Measurements from ENCODE around the gene PSMD13. TPM values are rescaled to one million over a fixed set of nuclear protein-coding genes. Genes with fewer than 3 reads are reported as not detected.
"Not testable (repeated sequence)": the region's sequence is repeated elsewhere in the genome, so short reads cannot be mapped to it uniquely, and the experiment has no call there.

PSMD13 gene
- total and polyA plus RNA-seq, 2 experiments from 2014 or later = 98.4 to 175 TPM

DNA sequence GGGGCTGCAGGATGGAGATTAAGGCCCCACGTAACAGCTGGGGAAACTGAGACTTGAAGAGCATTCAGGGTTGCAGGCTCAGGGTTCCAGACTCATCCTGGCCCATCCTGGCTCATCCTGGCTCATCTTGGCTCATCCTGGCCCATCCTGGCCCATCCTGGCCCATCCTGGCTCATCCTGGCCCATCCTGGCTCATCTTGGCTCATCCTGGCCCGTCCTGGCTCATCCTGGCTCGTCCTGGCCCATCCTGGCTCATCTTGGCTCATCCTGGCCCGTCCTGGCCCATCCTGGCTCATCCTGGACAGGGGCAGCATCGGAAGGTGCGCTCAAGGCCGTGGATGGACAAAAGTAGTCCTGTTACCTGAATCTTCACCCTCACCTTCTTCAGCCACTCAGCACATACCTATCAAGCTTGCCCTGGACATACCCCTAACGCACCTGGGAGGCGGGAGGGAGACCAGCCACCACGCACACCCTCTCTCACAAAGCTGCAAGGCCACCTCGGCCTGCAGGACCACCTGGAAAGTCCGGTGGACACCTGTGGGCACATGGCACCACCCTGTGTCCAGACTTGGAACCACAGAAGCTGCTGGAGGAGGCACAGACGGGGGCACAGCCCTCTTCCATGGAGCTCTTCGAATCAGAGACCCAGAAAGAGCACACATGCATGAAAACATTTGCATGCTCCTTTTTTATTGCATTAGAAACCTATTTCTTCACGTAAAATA, 21.2 kb downstream of the PSMD13 start:
- no peak overlapping the region for H3K4me3 ChIP-seq
- TF ChIP-seq, protein P1, sequence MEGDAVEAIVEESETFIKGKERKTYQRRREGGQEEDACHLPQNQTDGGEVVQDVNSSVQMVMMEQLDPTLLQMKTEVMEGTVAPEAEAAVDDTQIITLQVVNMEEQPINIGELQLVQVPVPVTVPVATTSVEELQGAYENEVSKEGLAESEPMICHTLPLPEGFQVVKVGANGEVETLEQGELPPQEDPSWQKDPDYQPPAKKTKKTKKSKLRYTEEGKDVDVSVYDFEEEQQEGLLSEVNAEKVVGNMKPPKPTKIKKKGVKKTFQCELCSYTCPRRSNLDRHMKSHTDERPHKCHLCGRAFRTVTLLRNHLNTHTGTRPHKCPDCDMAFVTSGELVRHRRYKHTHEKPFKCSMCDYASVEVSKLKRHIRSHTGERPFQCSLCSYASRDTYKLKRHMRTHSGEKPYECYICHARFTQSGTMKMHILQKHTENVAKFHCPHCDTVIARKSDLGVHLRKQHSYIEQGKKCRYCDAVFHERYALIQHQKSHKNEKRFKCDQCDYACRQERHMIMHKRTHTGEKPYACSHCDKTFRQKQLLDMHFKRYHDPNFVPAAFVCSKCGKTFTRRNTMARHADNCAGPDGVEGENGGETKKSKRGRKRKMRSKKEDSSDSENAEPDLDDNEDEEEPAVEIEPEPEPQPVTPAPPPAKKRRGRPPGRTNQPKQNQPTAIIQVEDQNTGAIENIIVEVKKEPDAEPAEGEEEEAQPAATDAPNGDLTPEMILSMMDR (IDR thresholded peaks at IDR 0.05; ENCODE audit: low read depth, low read length) = peak; percentile 16
- peaks cover 2% of the 10 kb centered on the region for H3K36me3 ChIP-seq
- DNase-seq (ENCODE audit: low read depth in 1 of 2, low spot score in 1 of 2) = no peak
- H3K27ac ChIP-seq = no peak overlapping the region
- no peaks in the 10 kb centered on the region for H3K27me3 ChIP-seq
- H3K4me1 ChIP-seq (ENCODE audit: low read depth) = peaks cover 5% of the 10 kb centered on the region
- no peaks in the 10 kb centered on the region for H3K9me3 ChIP-seq (ENCODE audit: low read depth)

GRCh38 chr11:259413-259812, 22.6 kb downstream of the PSMD13 start:
- Histone ChIP-seq H3K4me3 (no peak overlapping the region), H3K27me3 (no peaks in the 10 kb centered on the region), H3K9me3 (ENCODE audit: low read depth) (no peaks in the 10 kb centered on the region), H3K27ac (no peak overlapping the region), H3K4me1 (ENCODE audit: low read depth) (peaks cover 5% of the 10 kb centered on the region), H3K36me3 (no peaks in the 10 kb centered on the region)
- TF ChIP-seq, protein P1 (IDR thresholded peaks at IDR 0.05; ENCODE audit: low read depth, low read length) = no peak
- no peak for DNase-seq (ENCODE audit: low read depth in 1 of 2, low spot score in 1 of 2)

- H3K27me3 ChIP-seq = no peaks in the 10 kb centered on the region
- no peak for DNase-seq (ENCODE audit: low read depth in 1 of 2, low spot score in 1 of 2)
- no peaks in the 10 kb centered on the region for H3K36me3 ChIP-seq
- H3K4me3 ChIP-seq = no peak overlapping the region
- no peaks in the 10 kb centered on the region for H3K9me3 ChIP-seq (ENCODE audit: low read depth)
- peaks cover 5% of the 10 kb centered on the region for H3K4me1 ChIP-seq (ENCODE audit: low read depth)
- TF ChIP-seq, protein P1 (IDR thresholded peaks at IDR 0.05; ENCODE audit: low read depth, low read length) = no peak
- no peak overlapping the region for H3K27ac ChIP-seq
Observed at GRCh38 chr11:261624-262023, 24.8 kb downstream of the PSMD13 start.

- DNase-seq (ENCODE audit: low read depth in 1 of 2, low spot score in 1 of 2) = no peak
- Histone ChIP-seq H3K4me3 (no peak overlapping the region), H3K9me3 (ENCODE audit: low read depth) (no peaks in the 10 kb centered on the region), H3K36me3 (no peaks in the 10 kb centered on the region), H3K27ac (no peak overlapping the region), H3K27me3 (peaks cover 5% of the 10 kb centered on the region), H3K4me1 (ENCODE audit: low read depth) (no peaks in the 10 kb centered on the region)
- TF ChIP-seq, protein P1 (IDR thresholded peaks at IDR 0.05; ENCODE audit: low read depth, low read length) = no peak
Observed at GRCh38 chr11:266676-267439, 30.1 kb downstream of the PSMD13 start.

GRCh38 chr11:267491-267994, 30.8 kb downstream of the PSMD13 start:
- H3K36me3 ChIP-seq = no peaks in the 10 kb centered on the region
- DNase-seq (ENCODE audit: low read depth in 1 of 2, low spot score in 1 of 2) = no peak
- H3K4me3 ChIP-seq = no peak overlapping the region
- peaks cover 5% of the 10 kb centered on the region for H3K27me3 ChIP-seq
- TF ChIP-seq, protein P1 (IDR thresholded peaks at IDR 0.05; ENCODE audit: low read depth, low read length) = no peak
- H3K9me3 ChIP-seq (ENCODE audit: low read depth) = no peaks in the 10 kb centered on the region
- H3K4me1 ChIP-seq (ENCODE audit: low read depth) = no peaks in the 10 kb centered on the region
- no peak overlapping the region for H3K27ac ChIP-seq

DNA sequence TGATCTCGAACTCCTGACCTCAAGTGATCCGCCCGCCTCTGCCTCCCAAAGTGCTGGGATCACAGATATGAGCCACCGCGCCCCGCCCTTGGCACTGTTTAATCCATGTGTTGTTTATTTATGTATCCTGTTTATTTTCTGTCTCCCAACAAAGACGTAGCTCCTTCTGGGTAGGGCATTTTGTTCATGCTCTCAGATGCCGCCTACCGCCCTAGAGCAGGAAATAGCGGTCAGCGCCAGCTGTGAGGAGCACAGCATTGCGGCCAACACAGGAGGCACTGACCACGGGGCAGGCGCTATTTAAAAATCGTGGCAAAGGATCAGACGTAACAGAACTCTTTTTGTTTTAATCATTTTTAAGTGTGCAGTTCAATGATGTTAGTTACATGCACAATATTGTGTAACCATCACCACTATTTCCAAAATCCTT, 32.0 kb downstream of the PSMD13 start:
- H3K9me3 ChIP-seq (ENCODE audit: low read depth); H3K4me1 ChIP-seq (ENCODE audit: low read depth); H3K27me3 ChIP-seq; H3K4me3 ChIP-seq; H3K27ac ChIP-seq; H3K36me3 ChIP-seq: not testable (repeated sequence)
- peak in 1 of 2 donors; percentile 47 for DNase-seq (ENCODE audit: low read depth in 1 of 2, low spot score in 1 of 2)

Measured in cardiac muscle cell (in vitro differentiated cells and primary cell).